SK-N-SH (cell line): ENCODE measurements around the gene RNLS. TPM values are rescaled to one million over a fixed set of nuclear protein-coding genes. Genes with fewer than 3 reads are reported as not detected.

Experiments
- CTCF ChIA-PET: fragments of 300-600, 350-600 bp; formaldehyde crosslinking; extraction: SDS; loops from one replicate; lab custom pipeline; 2021; lab: Yijun Ruan, JAX
- POLR2A ChIA-PET: fragments of 350-600 bp; sonication (Branson Sonifier 250); formaldehyde crosslinking; extraction: SDS; loops from one replicate; lab custom pipeline; 2020; ENCODE audit warnings: antibody characterized with exemption, inconsistent platforms; lab: Yijun Ruan, JAX
- DNase-seq: peaks from one replicate; pipeline ENCODE4 v3.0.0; 2012
- H2AFZ ChIP-seq: fragments of 200-600 bp; sonication (generic); 2 replicates; pipeline ENCODE4 v1.8.1; 2016; ENCODE audit warnings: antibody characterized with exemption, mild to moderate bottlenecking, low read depth
- H3F3A ChIP-seq: fragments of 200-600 bp; sonication (generic); replicated peaks from 2 replicates; pipeline ENCODE3; 2016; ENCODE audit warnings: antibody characterized with exemption, mild to moderate bottlenecking; ENCODE audit not compliant: insufficient read depth
- H3K27ac ChIP-seq, 2 experiments: fragments of 200-500 bp in 1 of 2; fragments of 200-600 bp in 1 of 2; sonication (Bioruptor generic) in 1 of 2; sonication (generic), shearing (Covaris generic) in 1 of 2; 2 replicates each; pipeline versions ENCODE4 v1.5.1 to v1.6.1; 2014 to 2016; ENCODE audit warnings: low read depth in 2 of 2, inconsistent platforms in 1 of 2, low read length in 1 of 2, mild to moderate bottlenecking in 1 of 2, mixed read lengths in 1 of 2
- H3K27me3 ChIP-seq: fragments of 200-600 bp; sonication (generic), shearing (Covaris generic); 2 replicates; pipeline ENCODE4 v1.6.1; 2016; ENCODE audit warnings: mixed run types; ENCODE audit not compliant: insufficient read depth
- H3K36me3 ChIP-seq, 2 experiments: fragments of 200-500 bp in 1 of 2; fragments of 200-600 bp in 1 of 2; sonication (Bioruptor generic) in 1 of 2; sonication (generic) in 1 of 2; replicated peaks in 1 of 2; 2 replicates each; pipeline versions ENCODE3 to v1.5.1; 2014 to 2016; ENCODE audit warnings: low read length in 1 of 2, mild to moderate bottlenecking in 1 of 2; ENCODE audit not compliant: insufficient read depth in 2 of 2, control insufficient read depth in 1 of 2
- H3K4me1 ChIP-seq, 2 experiments: fragments of 200-500 bp in 1 of 2; fragments of 200-600 bp in 1 of 2; sonication (Bioruptor generic) in 1 of 2; sonication (generic), shearing (Covaris generic) in 1 of 2; 2 replicates each; pipeline versions ENCODE4 v1.5.1 to v1.6.1; 2014 to 2016; ENCODE audit warnings: low read depth in 1 of 2, low read length in 1 of 2, mixed run types in 1 of 2; ENCODE audit not compliant: insufficient read depth in 2 of 2, control insufficient read depth in 1 of 2
- H3K4me2 ChIP-seq: fragments of 200-600 bp; sonication (generic), shearing (Covaris generic); 2 replicates; pipeline ENCODE4 v1.6.1; 2017; ENCODE audit warnings: mixed run types
- H3K4me3 ChIP-seq, 2 experiments: fragments of 200-500 bp in 1 of 2; fragments of 200-600 bp in 1 of 2; sonication (Bioruptor generic) in 1 of 2; sonication (generic), shearing (Covaris generic) in 1 of 2; 2 replicates each; pipeline versions ENCODE4 v1.5.1 to v1.8.1; 2014 to 2016; ENCODE audit warnings: low read depth in 2 of 2, inconsistent platforms in 1 of 2, low read length in 1 of 2, mild to moderate bottlenecking in 1 of 2, mixed read lengths in 1 of 2, moderate library complexity in 1 of 2
- H3K79me2 ChIP-seq: fragments of 200-600 bp; sonication (generic); 2 replicates; pipeline ENCODE4 v1.8.1; 2017; ENCODE audit warnings: mild to moderate bottlenecking; ENCODE audit not compliant: insufficient read depth
- H3K9ac ChIP-seq: fragments of 200-600 bp; sonication (generic); 2 replicates; pipeline ENCODE4 v1.6.1; 2017; ENCODE audit warnings: mixed run types
- H3K9me2 ChIP-seq: fragments of 200-600 bp; sonication (generic); 2 replicates; pipeline ENCODE4 v1.6.1; 2017; ENCODE audit warnings: mixed run types
- H3K9me3 ChIP-seq: fragments of 200-600 bp; sonication (generic); 2 replicates; pipeline ENCODE4 v1.6.1; 2017; ENCODE audit warnings: mixed run types, mild to moderate bottlenecking, moderate library complexity
- H4K20me1 ChIP-seq: fragments of 200-600 bp; sonication (generic); 2 replicates; pipeline ENCODE4 v1.6.1; 2017; ENCODE audit warnings: mild to moderate bottlenecking, mixed run types; ENCODE audit not compliant: insufficient read depth
- CHD2 ChIP-seq: fragments of 150-350 bp; IDR thresholded peaks from 2 replicates; pipeline ENCODE4 v1.6.1; 2018; ENCODE audit warnings: low read length; ENCODE audit not compliant: partially characterized antibody
- EZH2phosphoT487 ChIP-seq: fragments of 200-600 bp; sonication (generic); IDR thresholded peaks from 2 replicates; pipeline ENCODE4 v1.6.1; 2017; ENCODE audit warnings: low read depth, mixed run types, mild to moderate bottlenecking, antibody characterized with exemption, moderate library complexity, borderline replicate concordance
- FOXJ3 ChIP-seq: sonication (generic); formaldehyde crosslinking; IDR thresholded peaks from 2 replicates; pipeline ENCODE4 v1.5.1; 2020; ENCODE audit warnings: mild to moderate bottlenecking, missing genetic modification reagents
- FOXM1 ChIP-seq: IDR thresholded peaks from 2 replicates; pipeline ENCODE4 v1.4.0; 2012; ENCODE audit warnings: low read depth, mild to moderate bottlenecking
- GABPA ChIP-seq: IDR thresholded peaks from 2 replicates; pipeline ENCODE4 v1.4.0; 2012; ENCODE audit warnings: low read depth, mild to moderate bottlenecking
- GATA2 ChIP-seq: sonication (generic); formaldehyde crosslinking; IDR thresholded peaks from 2 replicates; pipeline ENCODE4 v1.5.0; 2020; ENCODE audit warnings: mild to moderate bottlenecking, missing genetic modification reagents
- MEF2A ChIP-seq: IDR thresholded peaks from 2 replicates; pipeline ENCODE4 v1.4.0; 2012; ENCODE audit warnings: low read depth, borderline replicate concordance
- NFIC ChIP-seq: IDR thresholded peaks from 2 replicates; pipeline ENCODE4 v1.4.0; 2012; ENCODE audit warnings: borderline replicate concordance
- NRF1 ChIP-seq: IDR thresholded peaks from 2 replicates; pipeline ENCODE4 v1.6.1; 2012; ENCODE audit warnings: low read depth, mild to moderate bottlenecking, low read length
- POLR2AphosphoS5 ChIP-seq: IDR thresholded peaks from 2 replicates; pipeline ENCODE4 v1.6.1; 2012; ENCODE audit warnings: low read depth, low read length
- RAD21 ChIP-seq: IDR thresholded peaks from 2 replicates; pipeline ENCODE4 v1.6.1; 2012; ENCODE audit warnings: mild to moderate bottlenecking, low read length
- RFX5 ChIP-seq: IDR thresholded peaks from 2 replicates; pipeline ENCODE4 v1.6.1; 2012; ENCODE audit warnings: mild to moderate bottlenecking, improper control_type of control experiment, low read length
- RXRA ChIP-seq: IDR thresholded peaks from 2 replicates; pipeline ENCODE4 v1.4.0; 2012; ENCODE audit warnings: low read depth, mild to moderate bottlenecking, borderline replicate concordance
- TAF1 ChIP-seq: IDR thresholded peaks from 2 replicates; pipeline ENCODE4 v1.6.1; 2012; ENCODE audit warnings: low read depth, mild to moderate bottlenecking, low read length, moderate library complexity, borderline replicate concordance
- TCF12 ChIP-seq: IDR thresholded peaks from 2 replicates; pipeline ENCODE4 v1.4.0; 2012
- WGBS: methylation state at CpG from one replicate; pipeline ENCODE4 v1.1.6; 2017; ENCODE audit warnings: low lambda C conversion rate; 5-methylcytosine and 5-hydroxymethylcytosine counted together
- polyA plus RNA-seq, 3 experiments: library from polyadenylated mRNA; depleted of rRNA; stranded (reverse); fragments of >200 nt; gene quantifications; 2 replicates each; pipeline ENCODE4 v1.2.3, GENCODE V29; 2012
- TF ChIP-seq, protein P1 (sequence below): IDR thresholded peaks from 2 replicates; pipeline ENCODE4 v1.4.0; 2012; ENCODE audit warnings: low read depth, borderline replicate concordance
- TF ChIP-seq, protein P2 (sequence below): fragments of 200-600 bp; sonication (generic); IDR thresholded peaks from 2 replicates; pipeline ENCODE4 v1.6.1; 2017; ENCODE audit warnings: antibody characterized with exemption, mild to moderate bottlenecking, moderate library complexity
- TF ChIP-seq, protein P3 (sequence below): fragments of 150-350 bp; IDR thresholded peaks from 2 replicates; pipeline ENCODE4 v1.6.1; 2017; ENCODE audit warnings: antibody characterized with exemption, low read length, low read depth, borderline replicate concordance
- TF ChIP-seq, protein P4 (sequence below): IDR thresholded peaks from 2 replicates; pipeline ENCODE4 v1.6.1; 2012; ENCODE audit warnings: mild to moderate bottlenecking, low read depth, low read length, moderate library complexity

The RNLS gene
- polyA plus RNA-seq, 1 of the 3 experiments (the other 2 are of a cell fraction), result not detected

DNA sequence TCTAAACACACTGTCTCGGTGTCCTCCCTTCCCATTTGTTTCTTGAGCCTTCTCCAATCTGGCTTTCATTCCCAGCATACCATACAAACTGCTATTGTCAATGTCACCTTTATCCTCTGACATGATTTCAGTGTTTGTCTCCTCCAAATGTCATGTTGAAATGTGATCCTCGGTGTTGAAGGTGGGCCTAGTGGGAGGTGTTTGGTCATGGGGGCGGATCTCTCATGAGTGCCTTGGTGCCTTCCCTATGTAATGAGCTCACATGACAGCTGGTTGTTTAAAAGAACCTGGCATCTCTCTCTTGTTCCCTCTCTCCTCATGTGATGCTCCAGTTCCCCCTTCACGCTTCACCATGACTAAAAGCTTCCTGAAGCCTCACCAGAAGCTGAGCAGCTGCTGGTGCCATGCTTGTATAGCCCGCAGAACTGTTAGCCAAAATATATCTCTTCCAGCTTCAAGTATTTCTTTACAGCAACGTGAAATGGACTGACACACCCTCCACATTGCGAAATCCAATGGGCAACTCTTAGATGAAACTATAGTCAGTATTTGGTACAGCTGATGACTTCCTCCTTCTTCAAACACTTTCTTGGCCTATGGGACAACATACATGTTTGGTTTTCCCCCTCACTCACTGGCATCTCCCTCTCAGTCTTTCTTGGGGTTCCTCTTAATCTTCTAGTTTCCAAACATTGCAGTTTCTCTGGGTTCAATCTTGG is 27.8 kb downstream of the RNLS start:
- H3K27ac ChIP-seq, result no peak overlapping the region
- ChIA-PET CTCF (interaction anchor here (0.8 to 5.2 kb wide), 3 partner anchors 9 to 705 kb away, joined by 4 to 57 read pairs (median 55); no protein-coding TSS in a partner anchor), POLR2A (no interaction called here)
- no peaks in the 10 kb centered on the region for H3K36me3 ChIP-seq
- no peak overlapping the region for H3K4me2 ChIP-seq
- no peak for DNase-seq
- H3K9me2 ChIP-seq, result no peaks in the 10 kb centered on the region
- H2AFZ ChIP-seq, result no peak overlapping the region
- peaks cover 6% of the 10 kb centered on the region for H3F3A ChIP-seq
- H3K4me3 ChIP-seq, result no peak overlapping the region
- H4K20me1 ChIP-seq, result no peaks in the 10 kb centered on the region
- no peak overlapping the region for H3K9ac ChIP-seq
- no peak for TF ChIP-seq RXRA
- TF ChIP-seq GATA2 (CRISPR knock-in tag), result no peak
- peaks cover 8% of the 10 kb centered on the region in 2 experiments; a peak in 2 of 4 replicates for H3K4me1 ChIP-seq
- H3K27me3 ChIP-seq, result no peaks in the 10 kb centered on the region
- H3K9me3 ChIP-seq, result no peaks in the 10 kb centered on the region
- H3K79me2 ChIP-seq, result no peaks in the 10 kb centered on the region
- WGBS, result 86% methylated on average over 7 of the region's 7 CpGs

DNA sequence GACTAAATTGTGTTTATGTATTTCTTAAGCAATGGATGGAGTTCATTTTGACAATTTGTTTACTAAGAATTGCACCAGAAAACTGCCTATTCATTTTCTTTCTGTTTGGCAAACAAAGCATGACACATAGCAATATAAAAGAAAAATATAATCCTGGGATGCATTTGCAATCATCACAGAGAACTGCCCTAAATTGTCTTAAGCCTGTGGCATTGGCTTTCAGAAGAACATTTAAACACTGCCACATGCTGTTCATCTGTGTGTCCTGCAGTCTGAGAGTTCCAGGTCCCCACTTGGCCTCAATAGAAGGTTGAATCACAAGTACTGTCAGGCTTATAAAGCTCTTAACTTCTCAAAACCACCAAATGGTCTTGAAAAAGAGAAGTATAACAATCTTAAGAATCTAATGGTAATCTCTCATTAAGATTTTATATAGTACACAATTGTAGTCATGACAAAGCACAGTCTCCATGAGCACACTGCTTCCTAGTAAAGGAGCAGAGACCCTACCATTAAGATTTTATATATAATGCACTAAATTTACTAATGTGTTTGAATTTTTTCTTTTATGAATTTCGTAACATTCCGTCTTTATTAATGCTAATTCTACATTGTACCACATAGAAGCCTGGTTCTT is 29.9 kb downstream of the RNLS start:
- no peaks in the 10 kb centered on the region for H3K36me3 ChIP-seq
- H3K4me3 ChIP-seq, result no peak overlapping the region
- peak; percentile 48 for DNase-seq
- whole genome bisulfite sequencing, result 20% methylated on average over 2 of the region's 2 CpGs
- ChIA-PET POLR2A (interaction anchor here (1.5 kb wide), 1 partner anchor 690 kb away, joined by 7 read pairs; the partner anchor contains the start of genes KLLN and PTEN), CTCF (interaction anchor here (0.6 to 5.2 kb wide), 21 partner anchors 11 to 738 kb away, joined by 3 to 57 read pairs (median 4); partner anchors contain the start of genes ATAD1, KLLN and PTEN)
- H3K9me3 ChIP-seq, result no peaks in the 10 kb centered on the region
- no peaks in the 10 kb centered on the region for H3K9me2 ChIP-seq
- peak overlapping the region in 1 of 2 experiments; percentile 34; a peak in 1 of 4 replicates for H3K27ac ChIP-seq
- H3K4me1 ChIP-seq, result peaks cover 8% of the 10 kb centered on the region in 2 experiments; a peak in 2 of 4 replicates
- H2AFZ ChIP-seq, result no peak overlapping the region
- no peaks in the 10 kb centered on the region for H4K20me1 ChIP-seq
- peaks cover 6% of the 10 kb centered on the region for H3F3A ChIP-seq
- no peaks in the 10 kb centered on the region for H3K27me3 ChIP-seq
- no peak overlapping the region for H3K4me2 ChIP-seq
- no peaks in the 10 kb centered on the region for H3K79me2 ChIP-seq
- no peak overlapping the region for H3K9ac ChIP-seq
- TF ChIP-seq EZH2phosphoT487 (no peak), CHD2 (peak; percentile 24), RFX5 (no peak), TCF12 (no peak), GATA2 (CRISPR knock-in tag) (no peak), TAF1 (no peak), GABPA (no peak), NFIC (no peak), FOXM1 (no peak), MEF2A (no peak), POLR2AphosphoS5 (no peak), RAD21 (peak; percentile 98), FOXJ3 (CRISPR knock-in tag) (no peak), NRF1 (no peak)
- TF ChIP-seq, protein P1, sequence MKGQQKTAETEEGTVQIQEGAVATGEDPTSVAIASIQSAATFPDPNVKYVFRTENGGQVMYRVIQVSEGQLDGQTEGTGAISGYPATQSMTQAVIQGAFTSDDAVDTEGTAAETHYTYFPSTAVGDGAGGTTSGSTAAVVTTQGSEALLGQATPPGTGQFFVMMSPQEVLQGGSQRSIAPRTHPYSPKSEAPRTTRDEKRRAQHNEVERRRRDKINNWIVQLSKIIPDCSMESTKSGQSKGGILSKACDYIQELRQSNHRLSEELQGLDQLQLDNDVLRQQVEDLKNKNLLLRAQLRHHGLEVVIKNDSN, result no peak
- TF ChIP-seq, protein P2, sequence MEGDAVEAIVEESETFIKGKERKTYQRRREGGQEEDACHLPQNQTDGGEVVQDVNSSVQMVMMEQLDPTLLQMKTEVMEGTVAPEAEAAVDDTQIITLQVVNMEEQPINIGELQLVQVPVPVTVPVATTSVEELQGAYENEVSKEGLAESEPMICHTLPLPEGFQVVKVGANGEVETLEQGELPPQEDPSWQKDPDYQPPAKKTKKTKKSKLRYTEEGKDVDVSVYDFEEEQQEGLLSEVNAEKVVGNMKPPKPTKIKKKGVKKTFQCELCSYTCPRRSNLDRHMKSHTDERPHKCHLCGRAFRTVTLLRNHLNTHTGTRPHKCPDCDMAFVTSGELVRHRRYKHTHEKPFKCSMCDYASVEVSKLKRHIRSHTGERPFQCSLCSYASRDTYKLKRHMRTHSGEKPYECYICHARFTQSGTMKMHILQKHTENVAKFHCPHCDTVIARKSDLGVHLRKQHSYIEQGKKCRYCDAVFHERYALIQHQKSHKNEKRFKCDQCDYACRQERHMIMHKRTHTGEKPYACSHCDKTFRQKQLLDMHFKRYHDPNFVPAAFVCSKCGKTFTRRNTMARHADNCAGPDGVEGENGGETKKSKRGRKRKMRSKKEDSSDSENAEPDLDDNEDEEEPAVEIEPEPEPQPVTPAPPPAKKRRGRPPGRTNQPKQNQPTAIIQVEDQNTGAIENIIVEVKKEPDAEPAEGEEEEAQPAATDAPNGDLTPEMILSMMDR, result peak; percentile 85
- TF ChIP-seq, protein P3, sequence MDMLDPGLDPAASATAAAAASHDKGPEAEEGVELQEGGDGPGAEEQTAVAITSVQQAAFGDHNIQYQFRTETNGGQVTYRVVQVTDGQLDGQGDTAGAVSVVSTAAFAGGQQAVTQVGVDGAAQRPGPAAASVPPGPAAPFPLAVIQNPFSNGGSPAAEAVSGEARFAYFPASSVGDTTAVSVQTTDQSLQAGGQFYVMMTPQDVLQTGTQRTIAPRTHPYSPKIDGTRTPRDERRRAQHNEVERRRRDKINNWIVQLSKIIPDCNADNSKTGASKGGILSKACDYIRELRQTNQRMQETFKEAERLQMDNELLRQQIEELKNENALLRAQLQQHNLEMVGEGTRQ, result no peak
- TF ChIP-seq, protein P4, sequence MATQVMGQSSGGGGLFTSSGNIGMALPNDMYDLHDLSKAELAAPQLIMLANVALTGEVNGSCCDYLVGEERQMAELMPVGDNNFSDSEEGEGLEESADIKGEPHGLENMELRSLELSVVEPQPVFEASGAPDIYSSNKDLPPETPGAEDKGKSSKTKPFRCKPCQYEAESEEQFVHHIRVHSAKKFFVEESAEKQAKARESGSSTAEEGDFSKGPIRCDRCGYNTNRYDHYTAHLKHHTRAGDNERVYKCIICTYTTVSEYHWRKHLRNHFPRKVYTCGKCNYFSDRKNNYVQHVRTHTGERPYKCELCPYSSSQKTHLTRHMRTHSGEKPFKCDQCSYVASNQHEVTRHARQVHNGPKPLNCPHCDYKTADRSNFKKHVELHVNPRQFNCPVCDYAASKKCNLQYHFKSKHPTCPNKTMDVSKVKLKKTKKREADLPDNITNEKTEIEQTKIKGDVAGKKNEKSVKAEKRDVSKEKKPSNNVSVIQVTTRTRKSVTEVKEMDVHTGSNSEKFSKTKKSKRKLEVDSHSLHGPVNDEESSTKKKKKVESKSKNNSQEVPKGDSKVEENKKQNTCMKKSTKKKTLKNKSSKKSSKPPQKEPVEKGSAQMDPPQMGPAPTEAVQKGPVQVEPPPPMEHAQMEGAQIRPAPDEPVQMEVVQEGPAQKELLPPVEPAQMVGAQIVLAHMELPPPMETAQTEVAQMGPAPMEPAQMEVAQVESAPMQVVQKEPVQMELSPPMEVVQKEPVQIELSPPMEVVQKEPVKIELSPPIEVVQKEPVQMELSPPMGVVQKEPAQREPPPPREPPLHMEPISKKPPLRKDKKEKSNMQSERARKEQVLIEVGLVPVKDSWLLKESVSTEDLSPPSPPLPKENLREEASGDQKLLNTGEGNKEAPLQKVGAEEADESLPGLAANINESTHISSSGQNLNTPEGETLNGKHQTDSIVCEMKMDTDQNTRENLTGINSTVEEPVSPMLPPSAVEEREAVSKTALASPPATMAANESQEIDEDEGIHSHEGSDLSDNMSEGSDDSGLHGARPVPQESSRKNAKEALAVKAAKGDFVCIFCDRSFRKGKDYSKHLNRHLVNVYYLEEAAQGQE, result no peak
